Aortic smooth muscle cell (primary cell): ENCODE results near the gene PTPN23. TPM values are rescaled to one million over a fixed set of nuclear protein-coding genes. Genes with fewer than 3 reads are reported as not detected.

ENCODE experiments used
- total RNA-seq: library from RNA; depleted of rRNA; stranded (reverse); fragments of >200 nt; gene quantifications from 2 replicates; pipeline ENCODE4 v1.2.3, GENCODE V29; 2014

The PTPN23 gene, protein sequence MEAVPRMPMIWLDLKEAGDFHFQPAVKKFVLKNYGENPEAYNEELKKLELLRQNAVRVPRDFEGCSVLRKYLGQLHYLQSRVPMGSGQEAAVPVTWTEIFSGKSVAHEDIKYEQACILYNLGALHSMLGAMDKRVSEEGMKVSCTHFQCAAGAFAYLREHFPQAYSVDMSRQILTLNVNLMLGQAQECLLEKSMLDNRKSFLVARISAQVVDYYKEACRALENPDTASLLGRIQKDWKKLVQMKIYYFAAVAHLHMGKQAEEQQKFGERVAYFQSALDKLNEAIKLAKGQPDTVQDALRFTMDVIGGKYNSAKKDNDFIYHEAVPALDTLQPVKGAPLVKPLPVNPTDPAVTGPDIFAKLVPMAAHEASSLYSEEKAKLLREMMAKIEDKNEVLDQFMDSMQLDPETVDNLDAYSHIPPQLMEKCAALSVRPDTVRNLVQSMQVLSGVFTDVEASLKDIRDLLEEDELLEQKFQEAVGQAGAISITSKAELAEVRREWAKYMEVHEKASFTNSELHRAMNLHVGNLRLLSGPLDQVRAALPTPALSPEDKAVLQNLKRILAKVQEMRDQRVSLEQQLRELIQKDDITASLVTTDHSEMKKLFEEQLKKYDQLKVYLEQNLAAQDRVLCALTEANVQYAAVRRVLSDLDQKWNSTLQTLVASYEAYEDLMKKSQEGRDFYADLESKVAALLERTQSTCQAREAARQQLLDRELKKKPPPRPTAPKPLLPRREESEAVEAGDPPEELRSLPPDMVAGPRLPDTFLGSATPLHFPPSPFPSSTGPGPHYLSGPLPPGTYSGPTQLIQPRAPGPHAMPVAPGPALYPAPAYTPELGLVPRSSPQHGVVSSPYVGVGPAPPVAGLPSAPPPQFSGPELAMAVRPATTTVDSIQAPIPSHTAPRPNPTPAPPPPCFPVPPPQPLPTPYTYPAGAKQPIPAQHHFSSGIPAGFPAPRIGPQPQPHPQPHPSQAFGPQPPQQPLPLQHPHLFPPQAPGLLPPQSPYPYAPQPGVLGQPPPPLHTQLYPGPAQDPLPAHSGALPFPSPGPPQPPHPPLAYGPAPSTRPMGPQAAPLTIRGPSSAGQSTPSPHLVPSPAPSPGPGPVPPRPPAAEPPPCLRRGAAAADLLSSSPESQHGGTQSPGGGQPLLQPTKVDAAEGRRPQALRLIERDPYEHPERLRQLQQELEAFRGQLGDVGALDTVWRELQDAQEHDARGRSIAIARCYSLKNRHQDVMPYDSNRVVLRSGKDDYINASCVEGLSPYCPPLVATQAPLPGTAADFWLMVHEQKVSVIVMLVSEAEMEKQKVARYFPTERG (N-terminal part only)
- total RNA-seq = 15.6 and 18.7 TPM in 2 replicates

DNA sequence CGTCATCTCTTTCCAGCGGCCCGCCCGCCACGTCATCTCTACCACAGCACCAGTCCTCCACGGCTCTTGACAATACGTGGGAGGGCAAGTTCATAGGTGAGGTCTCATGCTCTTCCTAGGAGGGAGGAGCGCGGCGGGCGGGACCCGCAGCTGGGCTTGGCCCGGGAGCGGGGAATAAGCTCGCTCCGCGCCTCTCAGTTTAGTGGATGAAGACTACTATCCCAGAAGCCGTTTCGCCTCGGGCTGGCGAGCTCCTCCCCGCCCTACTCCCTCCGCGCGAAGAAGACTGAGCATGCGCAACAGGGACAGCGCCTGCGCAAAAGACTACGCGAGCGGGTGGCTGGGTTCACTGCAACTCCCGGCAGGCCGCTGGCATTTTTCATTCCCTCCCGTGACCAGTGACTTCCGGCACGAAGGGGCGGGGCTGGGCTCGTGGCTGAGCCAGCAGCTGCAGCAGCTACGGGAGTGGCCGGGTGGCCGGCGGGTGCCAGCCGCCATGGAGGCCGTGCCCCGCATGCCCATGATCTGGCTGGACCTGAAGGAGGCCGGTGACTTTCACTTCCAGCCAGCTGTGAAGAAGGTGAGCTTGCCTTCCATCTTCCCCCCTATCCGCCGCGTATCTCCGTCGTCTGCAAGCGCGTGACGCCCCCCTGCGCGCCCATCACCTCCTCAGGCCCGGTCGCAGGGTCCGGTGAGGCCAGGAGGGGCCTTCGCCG is at the start of gene PTPN23:
Gene PTPN23 (plus strand): TSS at position 421 of the 716 bp plus-strand sequence. CDS start 76 bp downstream, at position 497.

Other genes starting within 250 kb of the PTPN23 start
- gene SETD2, start 216.9 kb upstream of the PTPN23 start, total RNA-seq = 24.6 and 33.8 TPM in 2 replicates
- gene KIF9, start 98.2 kb upstream of the PTPN23 start, total RNA-seq = 5.5 and 6.5 TPM in 2 replicates
- 13.5 and 18.1 TPM in 2 replicates for gene KLHL18, start 98.1 kb upstream of the PTPN23 start, total RNA-seq
- 52.2 and 52.3 TPM in 2 replicates for gene SCAP, start 94.9 kb downstream of the PTPN23 start, total RNA-seq
- gene ELP6, start 132.7 kb downstream of the PTPN23 start, total RNA-seq = 31.5 and 39.8 TPM in 2 replicates
- under 0.01 and 0.25 TPM in 2 replicates for gene CSPG5, start 197.8 kb downstream of the PTPN23 start, total RNA-seq